Measurements from ENCODE around the gene RNF151.

RNF151 gene

GRCh38 chr16:1991948-1992703 is 25.5 kb downstream of the RNF151 start:
- Histone ChIP-seq H3K4me3 (ENCODE audit: low read length) (peak overlapping the region; percentile 93), H3K79me2 (ENCODE audit: control insufficient read depth, low read length) (no peaks in the 10 kb centered on the region), H4K20me1 (ENCODE audit: control insufficient read depth, insufficient read depth, low read depth, low read length) (no peaks in the 10 kb centered on the region), H3K9me3 (ENCODE audit: control insufficient read depth, insufficient read depth, low read length) (peaks cover 5% of the 10 kb centered on the region; the same call in 1 of the 2 replicates), H3K36me3 (ENCODE audit: control insufficient read depth, low read length) (peaks cover 21% of the 10 kb centered on the region), H3K9me2 (replicated peaks; ENCODE audit: control insufficient read depth, low read length) (no peaks in the 10 kb centered on the region), H3K4me2 (ENCODE audit: low read length) (peak overlapping the region; percentile 100), H3K27me3 (ENCODE audit: control insufficient read depth, low read length) (peaks cover 19% of the 10 kb centered on the region), H3K4me1 (ENCODE audit: control insufficient read depth, low read length) (peaks cover 44% of the 10 kb centered on the region), H3K27ac (ENCODE audit: low read depth, low read length) (peak overlapping the region; percentile 77), H3F3A (ENCODE audit: control insufficient read depth, insufficient read depth) (peaks cover 40% of the 10 kb centered on the region)
- TF ChIP-seq CTCF (IDR thresholded peaks at IDR 0.05; ENCODE audit: low read depth, low read length, poor library complexity, severe bottlenecking), result no peak
- TF ChIP-seq EZH2phosphoT487 (IDR thresholded peaks at IDR 0.05; ENCODE audit: borderline replicate concordance, low read length), result no peak

- Histone ChIP-seq H3K36me3 (ENCODE audit: control insufficient read depth, low read length) (peaks cover 27% of the 10 kb centered on the region), H4K20me1 (ENCODE audit: control insufficient read depth, insufficient read depth, low read depth, low read length) (no peaks in the 10 kb centered on the region), H3K27me3 (ENCODE audit: control insufficient read depth, low read length) (peaks cover 19% of the 10 kb centered on the region), H3K4me3 (ENCODE audit: low read length) (no peak overlapping the region), H3F3A (ENCODE audit: control insufficient read depth, insufficient read depth) (peaks cover 42% of the 10 kb centered on the region), H3K79me2 (ENCODE audit: control insufficient read depth, low read length) (no peaks in the 10 kb centered on the region), H3K4me2 (ENCODE audit: low read length) (peak overlapping the region; percentile 10; the same call in 1 of the 2 replicates), H3K4me1 (ENCODE audit: control insufficient read depth, low read length) (peaks cover 44% of the 10 kb centered on the region), H3K27ac (ENCODE audit: low read depth, low read length) (no peak overlapping the region), H3K9me3 (ENCODE audit: control insufficient read depth, insufficient read depth, low read length) (peaks cover 5% of the 10 kb centered on the region; the same call in 1 of the 2 replicates), H3K9me2 (replicated peaks; ENCODE audit: control insufficient read depth, low read length) (no peaks in the 10 kb centered on the region)
- TF ChIP-seq EZH2phosphoT487 (IDR thresholded peaks at IDR 0.05; ENCODE audit: borderline replicate concordance, low read length) (no peak), CTCF (IDR thresholded peaks at IDR 0.05; ENCODE audit: low read depth, low read length, poor library complexity, severe bottlenecking) (no peak)
Measured at GRCh38 chr16:1992704-1993317, 26.2 kb downstream of the RNF151 start.

GRCh38 chr16:1993731-1994131 is 27.1 kb downstream of the RNF151 start:
- H3F3A ChIP-seq (ENCODE audit: control insufficient read depth, insufficient read depth), result peaks cover 38% of the 10 kb centered on the region
- peak overlapping the region; percentile 34 for H3K27ac ChIP-seq (ENCODE audit: low read depth, low read length)
- H3K4me2 ChIP-seq (ENCODE audit: low read length), result peak overlapping the region; percentile 10
- H3K4me1 ChIP-seq (ENCODE audit: control insufficient read depth, low read length), result peaks cover 44% of the 10 kb centered on the region
- no peaks in the 10 kb centered on the region for H3K9me2 ChIP-seq (replicated peaks; ENCODE audit: control insufficient read depth, low read length)
- H3K4me3 ChIP-seq (ENCODE audit: low read length), result no peak overlapping the region
- H3K9me3 ChIP-seq (ENCODE audit: control insufficient read depth, insufficient read depth, low read length), result peaks cover 5% of the 10 kb centered on the region; the same call in 1 of the 2 replicates
- peaks cover 36% of the 10 kb centered on the region for H3K36me3 ChIP-seq (ENCODE audit: control insufficient read depth, low read length)
- peaks cover 17% of the 10 kb centered on the region for H3K27me3 ChIP-seq (ENCODE audit: control insufficient read depth, low read length)
- TF ChIP-seq CTCF (IDR thresholded peaks at IDR 0.05; ENCODE audit: low read depth, low read length, poor library complexity, severe bottlenecking) (no peak), EZH2phosphoT487 (IDR thresholded peaks at IDR 0.05; ENCODE audit: borderline replicate concordance, low read length) (no peak)
- no peaks in the 10 kb centered on the region for H3K79me2 ChIP-seq (ENCODE audit: control insufficient read depth, low read length)
- H4K20me1 ChIP-seq (ENCODE audit: control insufficient read depth, insufficient read depth, low read depth, low read length), result no peaks in the 10 kb centered on the region

Measured in DOHH2 (cell line).